B cell (primary cell): Measurements from ENCODE around the gene SZT2. TPM values are rescaled to one million over a fixed set of nuclear protein-coding genes. Genes with fewer than 3 reads are reported as not detected.

Source experiments
- ATAC-seq: fragments of 200-7000 bp; cut with Tn5 transposase; one replicate; pipeline ENCODE4 v1.10.0; 2021; ENCODE audit warnings: low read depth, mild to moderate bottlenecking, moderate number of reproducible peaks, moderate library complexity
- CTCF ChIA-PET: fragments of 350-600 bp; sonication (Branson Sonifier 250); formaldehyde crosslinking; loops from one replicate; lab custom pipeline; 2021; ENCODE audit warnings: antibody characterized with exemption, inconsistent platforms; lab: Charles Lee
- POLR2A ChIA-PET: fragments of 350-600 bp; sonication (Branson Sonifier 250); formaldehyde crosslinking; loops from one replicate; lab custom pipeline; 2021; ENCODE audit warnings: antibody characterized with exemption; lab: Charles Lee
- DNase-seq: peaks from one replicate; pipeline ENCODE4 v3.0.0; 2013
- H2AFZ ChIP-seq: 2 replicates; pipeline ENCODE4 v1.6.1; 2012; ENCODE audit warnings: mild to moderate bottlenecking, low read depth, low read length; ENCODE audit not compliant: insufficient read depth, poor library complexity, severe bottlenecking
- H3K27ac ChIP-seq, 2 donors: 1 replicate in 1 of 2; 2 replicates in 1 of 2; pipeline ENCODE4 v1.5.1; 2012 to 2013; ENCODE audit warnings: low read length in 2 of 2, mild to moderate bottlenecking in 2 of 2, moderate library complexity in 1 of 2
- H3K27me3 ChIP-seq, 4 experiments: fragments of 200-600 bp in 1 of 4; sonication (generic) in 1 of 4; replicated peaks in 1 of 4; 1 replicate in 2 of 4; 2 replicates in 2 of 4; pipeline versions ENCODE4 v1.6.1 to v1.7.0; 2013 to 2016; ENCODE audit warnings: low read length in 3 of 4, mild to moderate bottlenecking in 2 of 4, mixed read lengths in 1 of 4, moderate library complexity in 1 of 4; ENCODE audit not compliant: insufficient read depth in 4 of 4, control insufficient read depth in 3 of 4; ENCODE audit errors: control extremely low read depth in 1 of 4
- H3K36me3 ChIP-seq, 2 experiments: replicated peaks in 1 of 2; 1 replicate in 1 of 2; 2 replicates in 1 of 2; pipeline versions ENCODE4 v1.6.1 to v1.7.1; 2013; ENCODE audit warnings: low read length in 1 of 2; ENCODE audit not compliant: insufficient read depth in 2 of 2, control insufficient read depth in 1 of 2; ENCODE audit errors: control extremely low read depth in 1 of 2, extremely low read depth in 1 of 2
- H3K4me1 ChIP-seq, 2 donors: fragments of 200-600 bp in 1 of 2; sonication (generic) in 1 of 2; 1 replicate in 1 of 2; 2 replicates in 1 of 2; pipeline versions ENCODE4 v1.5.1 to v1.6.1; 2013 to 2017; ENCODE audit warnings: low read length in 2 of 2; ENCODE audit not compliant: control insufficient read depth in 2 of 2, insufficient read depth in 2 of 2
- H3K4me2 ChIP-seq: replicated peaks from 2 replicates; pipeline ENCODE3; 2012; ENCODE audit warnings: mild to moderate bottlenecking, low read depth, low read length; ENCODE audit not compliant: poor library complexity, severe bottlenecking
- H3K4me3 ChIP-seq, 5 experiments: fragments of 200-600 bp in 1 of 5; sonication (generic) in 1 of 5; 1 replicate in 3 of 5; 2 replicates in 2 of 5; pipeline versions ENCODE4 v1.5.1 to v1.7.0; 2011 to 2016; ENCODE audit warnings: low read length in 4 of 5, mild to moderate bottlenecking in 4 of 5, low read depth in 2 of 5, control low read depth in 1 of 5, moderate library complexity in 1 of 5; ENCODE audit not compliant: insufficient read depth in 1 of 5; ENCODE audit errors: control extremely low read depth in 1 of 5, extremely low read depth in 1 of 5
- H3K79me2 ChIP-seq: fragments of 200-600 bp; sonication (generic); one replicate; pipeline ENCODE4 v1.6.0; 2016; ENCODE audit warnings: low read length; ENCODE audit not compliant: control insufficient read depth, insufficient read depth
- H3K9ac ChIP-seq: fragments of 200-600 bp; sonication (generic); 2 replicates; pipeline ENCODE4 v1.6.1; 2017; ENCODE audit warnings: mild to moderate bottlenecking, low read length, moderate library complexity
- H3K9me3 ChIP-seq, 3 donors: one replicate each; pipeline versions ENCODE4 v1.6.1 to v1.7.1; 2013; ENCODE audit warnings: low read length in 2 of 3; ENCODE audit not compliant: control insufficient read depth in 2 of 3, insufficient read depth in 1 of 3; ENCODE audit errors: control extremely low read depth in 1 of 3
- H4K20me1 ChIP-seq: 2 replicates; pipeline ENCODE4 v1.6.0; 2012; ENCODE audit warnings: mild to moderate bottlenecking, low read length; ENCODE audit not compliant: insufficient read depth, control insufficient read depth, poor library complexity, severe bottlenecking
- H3K27ac Mint-ChIP-seq: one replicate; pipeline ENCODE4 v1.8.0; 2021; ENCODE audit warnings: mixed read lengths
- H3K27me3 Mint-ChIP-seq: one replicate; pipeline ENCODE4 v1.8.0; 2021; ENCODE audit warnings: mixed read lengths
- H3K4me1 Mint-ChIP-seq: one replicate; pipeline ENCODE4 v1.8.0; 2021; ENCODE audit warnings: mixed read lengths
- H3K4me3 Mint-ChIP-seq: one replicate; pipeline ENCODE4 v1.8.0; 2021; ENCODE audit warnings: mixed read lengths
- H3K9me3 Mint-ChIP-seq: one replicate; pipeline ENCODE4 v1.8.0; 2022; ENCODE audit warnings: mixed read lengths; ENCODE audit not compliant: insufficient read depth
- CTCF ChIP-seq: fragments of 200-600 bp; IDR thresholded peaks from one replicate; pipeline ENCODE4 v1.8.0; 2022; ENCODE audit warnings: antibody characterized with exemption, mild to moderate bottlenecking
- EZH2 ChIP-seq: IDR thresholded peaks from 2 replicates; pipeline ENCODE4 v1.6.1; 2012; ENCODE audit warnings: borderline replicate concordance, low read depth, mild to moderate bottlenecking, moderate library complexity, low read length; ENCODE audit not compliant: insufficient read depth, poor library complexity, severe bottlenecking
- WGBS: methylation state at CpG from one replicate; pipeline ENCODE4 v1.1.5; 2013; ENCODE audit warnings: missing lambda C conversion rate; ENCODE audit not compliant: insufficient coverage; 5-methylcytosine and 5-hydroxymethylcytosine counted together
- intact Hi-C: fragments of 100-400 bp; cut with micrococcal nuclease; formaldehyde crosslinking; loops from one replicate; pipeline ENCODE4 v1.10.0; 2022
- polyA plus RNA-seq: library from polyadenylated mRNA; depleted of rRNA; stranded (reverse); fragments of >200 nt; gene quantifications from 2 replicates; pipeline ENCODE4 v1.2.3, GENCODE V29; 2012
- total RNA-seq, 2 donors: library from RNA; stranded (reverse); fragments of 120-200 nt in 1 of 2; gene quantifications; 1 replicate in 1 of 2; 2 replicates in 1 of 2; pipeline versions ENCODE4 v1.2.3 to v1.2.4, GENCODE V29; 2013 to 2022

Gene SZT2
- total and polyA plus RNA-seq, 2 donors (not counting 1 experiment from before 2014, with no cell fraction given): 41.4 to 197 TPM

- Histone ChIP-seq H3K79me2 (no peaks in the 10 kb centered on the region), H2AFZ (peak overlapping the region; percentile 59)
Measured at GRCh38 chr1:43348343-43348808, 41.3 kb upstream of the SZT2 start.

More at GRCh38 chr1:43348343-43348808, 41.3 kb upstream of the SZT2 start:
- no peaks in the 10 kb centered on the region for H3K9me3 ChIP-seq
- Mint-ChIP-seq H3K4me1 (peaks cover 13% of the 10 kb centered on the region), H3K27me3 (no peaks in the 10 kb centered on the region), H3K27ac (peak overlapping the region; percentile 53), H3K4me3 (peak overlapping the region; percentile 69), H3K9me3 (no peaks in the 10 kb centered on the region)
- peaks cover 4 to 5% of the 10 kb centered on the region in 2 donors for H3K4me1 ChIP-seq
- 91% methylated on average over 22 of the region's 22 CpGs for WGBS
- H4K20me1 ChIP-seq: no peaks in the 10 kb centered on the region
- no peaks in the 10 kb centered on the region for H3K36me3 ChIP-seq
- no peaks in the 10 kb centered on the region for H3K27me3 ChIP-seq
- peak overlapping the region in 4 of 5 experiments; percentile 24 to 64 (median 44) for H3K4me3 ChIP-seq
- POLR2A ChIA-PET: interaction anchor here (2.0 kb wide), 1 partner anchor 10 kb away, joined by 6 read pairs; the partner anchor contains the start of gene CDC20
- TF ChIP-seq CTCF: no peak
- TF ChIP-seq EZH2: no peak
- DNase-seq (no peak), ATAC-seq (no peak)
- peak overlapping the region; percentile 47 for H3K9ac ChIP-seq
- H3K27ac ChIP-seq: peak overlapping the region in 1 of 2 donors; percentile 87
- intact Hi-C loops: no loop called here
- CTCF ChIA-PET: interaction anchor here (0.9 kb wide), 1 partner anchor 109 kb away, joined by 3 read pairs; no protein-coding TSS in a partner anchor
- H3K4me2 ChIP-seq: peak overlapping the region; percentile 67
